ENCODE data around the gene RAPSN.

DNA sequence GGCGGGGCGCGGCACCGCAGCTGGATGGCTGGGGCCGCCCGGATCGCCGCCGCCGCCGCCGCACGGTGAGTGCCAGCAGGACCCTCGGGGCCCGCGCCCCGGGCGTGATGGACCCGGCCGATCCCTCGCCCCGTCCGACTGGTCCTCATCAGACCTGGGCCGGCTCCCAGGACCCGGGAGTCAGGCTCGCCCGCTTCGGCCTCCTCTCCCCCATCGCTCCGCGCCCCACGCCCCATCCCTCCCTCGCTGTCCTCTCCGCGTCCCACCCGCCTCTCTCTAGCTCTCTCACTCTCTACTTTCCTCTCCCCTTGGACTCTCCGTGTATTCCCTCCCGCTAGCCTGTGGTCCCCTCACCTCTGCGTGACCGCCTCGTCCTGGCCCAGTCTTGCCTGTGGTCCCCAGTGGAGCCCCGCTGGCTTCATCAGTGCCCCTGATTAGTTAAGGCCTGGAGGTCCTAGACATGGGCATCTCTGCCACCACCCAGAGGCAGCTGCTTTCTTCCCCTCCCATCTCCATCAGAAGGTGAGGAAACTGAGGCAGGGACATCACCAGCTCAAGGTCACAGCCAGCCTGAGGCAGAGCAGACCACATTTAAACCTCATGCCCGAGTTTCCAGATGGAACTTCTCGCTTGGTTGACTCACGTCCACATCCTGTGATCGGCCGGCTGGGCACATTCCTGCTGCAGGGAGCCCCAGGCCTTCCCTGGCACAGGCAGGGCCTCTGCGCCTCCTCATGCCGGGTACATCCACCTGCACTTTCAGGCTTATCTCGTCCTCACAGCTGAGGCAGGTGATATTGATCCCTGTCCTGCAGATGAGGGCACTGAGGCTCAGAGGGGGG, 40.1 kb downstream of the RAPSN start:
- TF ChIP-seq CTBP2 (IDR thresholded peaks at IDR 0.05; ENCODE audit: borderline replicate concordance, insufficient read depth, insufficient read length, low read length) (no peak), JUND (IDR thresholded peaks at IDR 0.05; ENCODE audit: low read length) (no peak), POLR2AphosphoS5 (IDR thresholded peaks at IDR 0.05; ENCODE audit: low read depth, low read length) (no peak), POLR2A (IDR thresholded peaks at IDR 0.05; ENCODE audit: control extremely low read depth in 1 of 2, low read depth in 2 of 2, low read length in 2 of 2) (no peak), KDM5A (IDR thresholded peaks at IDR 0.05; ENCODE audit: low read length) (no peak), YY1 (IDR thresholded peaks at IDR 0.05; ENCODE audit: low read depth, low read length) (no peak), ZNF274 (IDR thresholded peaks at IDR 0.05; ENCODE audit: borderline replicate concordance, extremely low read depth, low read length) (no peak), RAD21 (IDR thresholded peaks at IDR 0.05 in 1 of 2, conservative IDR thresholded peaks at IDR 0.05 in 1 of 2; ENCODE audit: low read depth in 2 of 2, low read length in 2 of 2) (no peak), BRCA1 (IDR thresholded peaks at IDR 0.05; ENCODE audit: low read depth, low read length) (no peak), SP1 (IDR thresholded peaks at IDR 0.05; ENCODE audit: low read depth, low read length) (no peak)
- TF ChIP-seq, protein P1, sequence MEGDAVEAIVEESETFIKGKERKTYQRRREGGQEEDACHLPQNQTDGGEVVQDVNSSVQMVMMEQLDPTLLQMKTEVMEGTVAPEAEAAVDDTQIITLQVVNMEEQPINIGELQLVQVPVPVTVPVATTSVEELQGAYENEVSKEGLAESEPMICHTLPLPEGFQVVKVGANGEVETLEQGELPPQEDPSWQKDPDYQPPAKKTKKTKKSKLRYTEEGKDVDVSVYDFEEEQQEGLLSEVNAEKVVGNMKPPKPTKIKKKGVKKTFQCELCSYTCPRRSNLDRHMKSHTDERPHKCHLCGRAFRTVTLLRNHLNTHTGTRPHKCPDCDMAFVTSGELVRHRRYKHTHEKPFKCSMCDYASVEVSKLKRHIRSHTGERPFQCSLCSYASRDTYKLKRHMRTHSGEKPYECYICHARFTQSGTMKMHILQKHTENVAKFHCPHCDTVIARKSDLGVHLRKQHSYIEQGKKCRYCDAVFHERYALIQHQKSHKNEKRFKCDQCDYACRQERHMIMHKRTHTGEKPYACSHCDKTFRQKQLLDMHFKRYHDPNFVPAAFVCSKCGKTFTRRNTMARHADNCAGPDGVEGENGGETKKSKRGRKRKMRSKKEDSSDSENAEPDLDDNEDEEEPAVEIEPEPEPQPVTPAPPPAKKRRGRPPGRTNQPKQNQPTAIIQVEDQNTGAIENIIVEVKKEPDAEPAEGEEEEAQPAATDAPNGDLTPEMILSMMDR (IDR thresholded peaks at IDR 0.05; ENCODE audit: control extremely low read depth in 1 of 3, insufficient read depth in 1 of 3, low read depth in 1 of 3, low read length in 3 of 3) = no peak
